OCI-LY3 (cell line): ENCODE results near the gene AGAP1.

Experiments
- H2AFZ ChIP-seq: fragments of 200-600, 300-600 bp; shearing (Covaris generic); 2 replicates; pipeline ENCODE4 v1.6.0; 2014; ENCODE audit warnings: antibody characterized with exemption, low read depth, low read length
- H3K27ac ChIP-seq: fragments of 200-600, 300-600 bp; sonication (generic); 2 replicates; pipeline ENCODE4 v1.5.1; 2014; ENCODE audit warnings: mild to moderate bottlenecking, low read length, moderate library complexity, mixed read lengths
- H3K27me3 ChIP-seq: fragments of 200-600, 300-600 bp; sonication (generic); 2 replicates; pipeline ENCODE4 v1.6.1; 2014; ENCODE audit warnings: low read depth, low read length, mixed read lengths
- H3K36me3 ChIP-seq: fragments of 200-600, 300-600 bp; sonication (generic); replicated peaks from 2 replicates; pipeline ENCODE3; 2014; ENCODE audit warnings: low read depth, low read length, mixed read lengths
- H3K4me1 ChIP-seq: fragments of 300-600, 200-600 bp; sonication (generic); 2 replicates; pipeline ENCODE4 v1.6.1; 2014; ENCODE audit warnings: low read length, mixed read lengths
- H3K4me2 ChIP-seq: fragments of 200-600, 300-600 bp; sonication (generic); 2 replicates; pipeline ENCODE4 v1.6.1; 2014; ENCODE audit warnings: low read length, mixed read lengths
- H3K4me3 ChIP-seq: fragments of 300-600, 200-600 bp; sonication (generic); 2 replicates; pipeline ENCODE4 v1.5.1; 2014; ENCODE audit warnings: antibody characterized with exemption, mild to moderate bottlenecking, low read length, moderate library complexity
- H3K79me2 ChIP-seq: fragments of 300-600, 200-600 bp; shearing (Covaris generic); 2 replicates; pipeline ENCODE4 v1.6.1; 2014; ENCODE audit warnings: mild to moderate bottlenecking, low read length, mixed read lengths
- H3K9ac ChIP-seq: fragments of 300-600, 200-600 bp; shearing (Covaris generic); 2 replicates; pipeline ENCODE4 v1.6.0; 2014; ENCODE audit warnings: mild to moderate bottlenecking, low read length, moderate library complexity
- H3K9me3 ChIP-seq: fragments of 200-600, 300-600 bp; shearing (Covaris generic); 2 replicates; pipeline ENCODE4 v1.6.1; 2014; ENCODE audit warnings: low read length, mixed read lengths; ENCODE audit not compliant: insufficient read depth
- H4K20me1 ChIP-seq: fragments of 200-600, 300-600 bp; sonication (generic); 2 replicates; pipeline ENCODE4 v1.6.1; 2016; ENCODE audit warnings: low read length, mixed read lengths; ENCODE audit not compliant: insufficient read depth
- CTCF ChIP-seq: fragments of 200-600, 300-600 bp; sonication (generic); IDR thresholded peaks from 2 replicates; pipeline ENCODE4 v1.5.1; 2014; ENCODE audit warnings: antibody characterized with exemption, low read length, low read depth
- EZH2phosphoT487 ChIP-seq: fragments of 200-600 bp; shearing (Covaris generic); IDR thresholded peaks from 2 replicates; pipeline ENCODE4 v1.6.1; 2018; ENCODE audit warnings: antibody characterized with exemption, mixed run types, low read depth

AGAP1 gene

GRCh38 chr2:235900631-235901030, 406.8 kb downstream of the AGAP1 start:
- H2AFZ ChIP-seq = no peak overlapping the region
- no peak overlapping the region for H3K4me2 ChIP-seq
- no peaks in the 10 kb centered on the region for H3K9me3 ChIP-seq
- H3K9ac ChIP-seq = no peak overlapping the region
- no peak overlapping the region for H3K4me3 ChIP-seq
- TF ChIP-seq EZH2phosphoT487 = no peak
- no peak for TF ChIP-seq CTCF
- H3K27me3 ChIP-seq = no peaks in the 10 kb centered on the region
- H3K4me1 ChIP-seq = no peaks in the 10 kb centered on the region
- H3K36me3 ChIP-seq = no peaks in the 10 kb centered on the region
- H3K79me2 ChIP-seq = no peaks in the 10 kb centered on the region
- no peaks in the 10 kb centered on the region for H4K20me1 ChIP-seq
- H3K27ac ChIP-seq = no peak overlapping the region

DNA sequence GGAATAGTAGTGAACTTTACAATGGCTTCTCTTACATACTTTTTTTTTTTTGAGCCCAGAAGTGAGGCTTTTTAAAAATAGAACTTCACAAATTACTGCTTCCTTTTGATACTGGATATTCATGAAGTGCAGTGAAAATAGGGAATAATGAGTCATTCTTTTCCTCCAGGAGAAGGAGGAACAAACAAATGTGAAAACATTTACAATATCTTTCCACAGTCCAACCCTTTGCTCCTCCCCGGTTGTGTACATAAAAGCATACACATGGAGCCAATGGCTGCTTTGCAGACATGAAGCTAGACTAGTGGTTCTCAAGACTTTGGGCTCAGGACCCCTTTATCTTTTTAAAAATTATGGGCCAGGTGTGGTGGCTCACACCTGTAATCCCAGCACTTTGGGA, 407.4 kb downstream of the AGAP1 start:
- no peaks in the 10 kb centered on the region for H3K9me3 ChIP-seq
- H3K79me2 ChIP-seq = no peaks in the 10 kb centered on the region
- no peak overlapping the region for H3K4me2 ChIP-seq
- TF ChIP-seq EZH2phosphoT487 (no peak), CTCF (no peak)
- no peak overlapping the region for H3K9ac ChIP-seq
- H2AFZ ChIP-seq = no peak overlapping the region
- no peaks in the 10 kb centered on the region for H3K27me3 ChIP-seq
- no peaks in the 10 kb centered on the region for H4K20me1 ChIP-seq
- no peaks in the 10 kb centered on the region for H3K4me1 ChIP-seq
- no peaks in the 10 kb centered on the region for H3K36me3 ChIP-seq
- H3K27ac ChIP-seq = no peak overlapping the region
- no peak overlapping the region for H3K4me3 ChIP-seq

DNA sequence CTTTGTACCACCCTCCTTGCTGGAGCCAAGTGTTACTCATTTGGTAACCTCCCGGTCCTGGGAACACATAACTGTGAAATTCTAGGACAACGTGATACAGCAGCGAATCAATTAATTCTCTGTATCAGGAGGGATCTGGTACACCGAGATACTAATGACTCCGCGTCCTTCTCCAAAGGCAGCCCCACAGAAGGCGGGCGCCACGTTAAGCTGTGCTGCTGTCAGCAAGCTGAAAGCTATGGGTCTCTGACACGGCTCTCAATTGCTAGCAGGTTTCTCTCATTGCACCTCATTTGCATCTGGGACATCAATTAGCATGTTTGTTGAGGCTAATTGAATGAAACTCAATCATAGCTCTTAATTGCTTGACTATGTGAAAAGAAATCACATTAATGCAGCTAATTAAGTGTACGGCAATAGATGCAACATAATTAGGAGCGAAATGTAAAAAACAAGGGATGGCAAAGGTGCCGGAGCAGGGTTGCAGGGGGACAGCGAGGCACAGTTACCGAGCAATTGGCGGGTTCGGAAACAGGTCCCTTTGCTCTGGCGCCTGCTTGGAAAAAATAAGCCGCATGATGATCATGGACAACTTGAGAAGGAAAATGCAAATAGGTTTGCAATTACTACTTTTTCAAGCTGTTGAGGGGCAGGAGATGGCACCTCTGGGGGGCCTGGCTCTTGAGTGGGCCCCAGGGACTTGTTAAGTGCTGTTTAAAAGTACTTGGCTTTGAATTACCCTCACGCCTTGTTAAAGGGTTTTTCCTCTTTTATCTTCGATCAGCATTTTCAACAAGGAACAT, 410.1 kb downstream of the AGAP1 start:
- Histone ChIP-seq H3K27me3 (no peaks in the 10 kb centered on the region), H3K4me3 (no peak overlapping the region), H3K27ac (no peak overlapping the region), H3K4me2 (no peak overlapping the region), H3K4me1 (peaks cover 6% of the 10 kb centered on the region), H3K79me2 (no peaks in the 10 kb centered on the region), H3K9ac (no peak overlapping the region), H3K9me3 (no peaks in the 10 kb centered on the region), H2AFZ (no peak overlapping the region), H3K36me3 (no peaks in the 10 kb centered on the region), H4K20me1 (no peaks in the 10 kb centered on the region)
- no peak for TF ChIP-seq CTCF
- TF ChIP-seq EZH2phosphoT487 = no peak

- no peaks in the 10 kb centered on the region for H3K9me3 ChIP-seq
- H3K4me1 ChIP-seq = peaks cover 11% of the 10 kb centered on the region
- H4K20me1 ChIP-seq = no peaks in the 10 kb centered on the region
- TF ChIP-seq EZH2phosphoT487 = no peak
- TF ChIP-seq CTCF = no peak
- H3K4me2 ChIP-seq = no peak overlapping the region
- H3K27me3 ChIP-seq = no peaks in the 10 kb centered on the region
- no peaks in the 10 kb centered on the region for H3K36me3 ChIP-seq
- no peaks in the 10 kb centered on the region for H3K79me2 ChIP-seq
- H3K4me3 ChIP-seq = no peak overlapping the region
- H3K9ac ChIP-seq = no peak overlapping the region
- no peak overlapping the region for H2AFZ ChIP-seq
- no peak overlapping the region for H3K27ac ChIP-seq
These were observed 410.7 kb downstream of the AGAP1 start for GRCh38 chr2:235904585-235904931.
